Colonic mucosa (tissue), 4 donors: ENCODE data around the gene INTS12. TPM values are rescaled to one million over a fixed set of nuclear protein-coding genes. Genes with fewer than 3 reads are reported as not detected.
A peak's percentile ranks its signal among the peaks of the same experiment; 100 is the strongest.
"Not testable (repeated sequence)": the region's sequence is repeated elsewhere in the genome, so short reads cannot be mapped to it uniquely, and the experiment has no call there.

Experiments
- DNase-seq: peaks from one replicate; pipeline ENCODE4 v3.0.0-alpha.2; 2020
- H3K27ac ChIP-seq: fragments of 200-600 bp; one replicate; pipeline ENCODE4 v1.8.0; 2021
- H3K27me3 ChIP-seq: fragments of 200-600 bp; one replicate; pipeline ENCODE4 v1.8.0; 2021
- H3K36me3 ChIP-seq: fragments of 200-600 bp; one replicate; pipeline ENCODE4 v1.8.0; 2021
- H3K4me1 ChIP-seq: fragments of 200-600 bp; one replicate; pipeline ENCODE4 v1.8.0; 2021; ENCODE audit warnings: mild to moderate bottlenecking
- H3K4me3 ChIP-seq: fragments of 200-600 bp; one replicate; pipeline ENCODE4 v1.8.0; 2021
- H3K9ac ChIP-seq, 2 donors: one replicate each; pipeline ENCODE4 v1.7.0; 2013; ENCODE audit warnings: control low read depth in 2 of 2, low read depth in 2 of 2, low read length in 2 of 2
- H3K9me3 ChIP-seq: fragments of 200-600 bp; one replicate; pipeline ENCODE4 v1.8.0; 2021
- CTCF ChIP-seq: fragments of 200-600 bp; IDR thresholded peaks from one replicate; pipeline ENCODE4 v1.8.0; 2022; ENCODE audit warnings: antibody characterized with exemption, mild to moderate bottlenecking
- intact Hi-C: fragments of 100-400 bp; cut with DNase I; formaldehyde crosslinking; loops from one replicate; pipeline ENCODE4 v1.14.1; 2022
- total RNA-seq, 2 donors: library from RNA; stranded (reverse); fragmentation: NEBNext Ultra II Directional in 1 of 2; extraction: Animal tissue kit (Norgen Biotek cat#: 25700) in 1 of 2; gene quantifications; one replicate each; pipeline ENCODE4 v1.2.1, GENCODE V29; 2021
- donor health status: healthy.
- donor health status: DM: no; HTN: no; CAD: no.
- donor health status: DM: no; HTN: no; CAD: no.

Gene INTS12
- total RNA-seq, 2 donors from 2014 or later = 14.1 to 18.0 TPM

GRCh38 chr4:105709081-105709450 lies 577 bp upstream of the INTS12 start:
- Histone ChIP-seq H3K4me1 (peaks cover 6% of the 10 kb centered on the region), H3K9ac (peak overlapping the region; percentile 80 to 83), H3K4me3 (peak overlapping the region; percentile 97), H3K36me3 (no peaks in the 10 kb centered on the region), H3K9me3 (no peaks in the 10 kb centered on the region), H3K27ac (peak overlapping the region; percentile 89), H3K27me3 (no peaks in the 10 kb centered on the region)
- TF ChIP-seq CTCF = no peak
- DNase-seq = peak; percentile 42
- intact Hi-C loops = loop anchor here (10.0 kb wide), 1 partner anchor 184 kb away; no protein-coding TSS in a partner anchor

- Histone ChIP-seq H3K9ac (peak overlapping the region; percentile 83 to 90), H3K27me3 (no peaks in the 10 kb centered on the region), H3K4me1 (peaks cover 6% of the 10 kb centered on the region), H3K4me3 (peak overlapping the region; percentile 97), H3K36me3 (no peaks in the 10 kb centered on the region), H3K27ac (peak overlapping the region; percentile 89), H3K9me3 (no peaks in the 10 kb centered on the region)
- TF ChIP-seq CTCF = no peak
- no peak for DNase-seq
- intact Hi-C loops = loop anchor here (10.0 kb wide), 1 partner anchor 183 kb away; no protein-coding TSS in a partner anchor
Measured at GRCh38 chr4:105707782-105708180, 708 bp downstream of the INTS12 start.

- Histone ChIP-seq H3K9me3 (no peaks in the 10 kb centered on the region), H3K4me3 (no peak overlapping the region), H3K36me3 (no peaks in the 10 kb centered on the region), H3K4me1 (no peaks in the 10 kb centered on the region), H3K27ac (no peak overlapping the region), H3K27me3 (no peaks in the 10 kb centered on the region), H3K9ac (no peak overlapping the region)
- intact Hi-C loops = no loop called here
- no peak for TF ChIP-seq CTCF
- no peak for DNase-seq
Measured at GRCh38 chr4:105698607-105699006, 9.9 kb downstream of the INTS12 start.

GRCh38 chr4:105695832-105696231 lies 12.7 kb downstream of the INTS12 start:
- H3K27ac ChIP-seq, H3K4me1 ChIP-seq, H3K9me3 ChIP-seq, H3K4me3 ChIP-seq, H3K9ac ChIP-seq, H3K27me3 ChIP-seq, DNase-seq, intact Hi-C loops, H3K36me3 ChIP-seq: not testable (repeated sequence)

- intact Hi-C loops, DNase-seq, H3K27me3 ChIP-seq, H3K4me3 ChIP-seq, H3K4me1 ChIP-seq, H3K9ac ChIP-seq, H3K9me3 ChIP-seq, H3K36me3 ChIP-seq, H3K27ac ChIP-seq: not testable (repeated sequence)
Measured at GRCh38 chr4:105694812-105695211, 13.7 kb downstream of the INTS12 start.

GRCh38 chr4:105686571-105686970 lies 21.9 kb downstream of the INTS12 start:
- Histone ChIP-seq H3K4me1 (no peaks in the 10 kb centered on the region), H3K27ac (no peak overlapping the region), H3K27me3 (no peaks in the 10 kb centered on the region), H3K36me3 (no peaks in the 10 kb centered on the region), H3K9me3 (no peaks in the 10 kb centered on the region), H3K4me3 (no peak overlapping the region), H3K9ac (no peak overlapping the region)
- DNase-seq = no peak
- intact Hi-C loops = no loop called here
- TF ChIP-seq CTCF = no peak

- DNase-seq = peak; percentile 77
- H3K27ac ChIP-seq = no peak overlapping the region
- H3K4me3 ChIP-seq = no peak overlapping the region
- H3K27me3 ChIP-seq = no peaks in the 10 kb centered on the region
- H3K4me1 ChIP-seq = peaks cover 5% of the 10 kb centered on the region
- H3K9ac ChIP-seq = no peak overlapping the region
- TF ChIP-seq CTCF = no peak
- intact Hi-C loops = no loop called here
- H3K9me3 ChIP-seq = no peaks in the 10 kb centered on the region
- no peaks in the 10 kb centered on the region for H3K36me3 ChIP-seq
Measured at GRCh38 chr4:105683038-105683437, 25.5 kb downstream of the INTS12 start.
